ENCODE data around the gene MRPS2. TPM values are rescaled to one million over a fixed set of nuclear protein-coding genes. Genes with fewer than 3 reads are reported as not detected.
"Not testable (repeated sequence)": the region's sequence is repeated elsewhere in the genome, so short reads cannot be mapped to it uniquely, and the experiment has no call there.

MRPS2 gene
- 10 to 100 TPM; 21.4 to 37.6 (median 25.6) TPM for total RNA-seq

DNA sequence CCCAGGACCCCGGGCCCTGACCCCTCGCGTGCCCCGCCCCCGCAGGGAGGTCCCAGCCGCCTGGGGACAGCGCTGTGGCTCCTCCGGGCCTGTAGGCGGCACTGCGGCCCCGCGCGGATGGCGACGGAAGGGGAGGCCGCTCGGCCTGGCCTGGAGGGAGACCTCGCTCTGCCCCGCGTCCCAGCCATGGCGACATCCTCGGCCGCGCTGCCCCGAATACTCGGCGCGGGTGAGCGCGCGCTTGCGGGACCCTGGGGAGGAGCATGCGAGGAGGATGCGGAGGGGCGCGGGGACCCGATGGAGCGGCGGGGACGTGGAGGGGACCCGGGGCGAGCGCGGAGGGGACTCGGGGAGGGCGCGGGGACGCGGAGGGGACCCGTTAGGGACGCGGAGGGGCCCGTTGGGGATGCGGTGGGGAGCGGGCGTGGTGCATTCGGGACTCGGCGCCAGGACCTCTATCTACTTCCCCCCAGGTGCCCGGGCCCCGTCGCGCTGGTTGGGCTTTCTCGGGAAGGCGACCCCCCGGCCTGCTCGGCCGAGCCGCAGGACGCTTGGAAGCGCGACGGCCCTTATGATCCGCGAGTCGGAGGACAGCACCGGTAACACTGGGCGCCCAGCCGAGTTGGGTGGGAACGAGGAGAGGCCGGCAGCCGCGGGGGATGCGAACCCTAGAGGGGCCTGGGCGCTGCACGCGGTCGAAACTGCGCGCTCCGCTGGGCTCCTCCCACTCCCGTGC lies at the start of gene MRPS2:
MRPS2 (plus strand) TSS at position 158 of the 736 bp plus-strand sequence; CDS start at position 187, 29 bp downstream.
- no peaks in the 10 kb centered on the region for H3K27me3 ChIP-seq
- no CpG with 5 or more reads among the region's 92 CpGs for WGBS, 2 donors (ENCODE audit: low coverage in 1 of 2)
- H3K4me3 ChIP-seq = peak within 1 kb of the TSS; percentile 71 to 98
- H3K4me1 ChIP-seq = peaks cover 2 to 40% (median 15%) of the 10 kb centered on the region in 3 donors
- peak; percentile 30 to 34 for TF ChIP-seq POLR2A (IDR thresholded peaks at IDR 0.05)
- TF ChIP-seq EP300 (IDR thresholded peaks at IDR 0.05) = no peak
- TF ChIP-seq, protein P1, sequence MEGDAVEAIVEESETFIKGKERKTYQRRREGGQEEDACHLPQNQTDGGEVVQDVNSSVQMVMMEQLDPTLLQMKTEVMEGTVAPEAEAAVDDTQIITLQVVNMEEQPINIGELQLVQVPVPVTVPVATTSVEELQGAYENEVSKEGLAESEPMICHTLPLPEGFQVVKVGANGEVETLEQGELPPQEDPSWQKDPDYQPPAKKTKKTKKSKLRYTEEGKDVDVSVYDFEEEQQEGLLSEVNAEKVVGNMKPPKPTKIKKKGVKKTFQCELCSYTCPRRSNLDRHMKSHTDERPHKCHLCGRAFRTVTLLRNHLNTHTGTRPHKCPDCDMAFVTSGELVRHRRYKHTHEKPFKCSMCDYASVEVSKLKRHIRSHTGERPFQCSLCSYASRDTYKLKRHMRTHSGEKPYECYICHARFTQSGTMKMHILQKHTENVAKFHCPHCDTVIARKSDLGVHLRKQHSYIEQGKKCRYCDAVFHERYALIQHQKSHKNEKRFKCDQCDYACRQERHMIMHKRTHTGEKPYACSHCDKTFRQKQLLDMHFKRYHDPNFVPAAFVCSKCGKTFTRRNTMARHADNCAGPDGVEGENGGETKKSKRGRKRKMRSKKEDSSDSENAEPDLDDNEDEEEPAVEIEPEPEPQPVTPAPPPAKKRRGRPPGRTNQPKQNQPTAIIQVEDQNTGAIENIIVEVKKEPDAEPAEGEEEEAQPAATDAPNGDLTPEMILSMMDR (IDR thresholded peaks at IDR 0.05) = peak in 3 of 4 experiments; percentile 79 to 97 (median 87)
- peak; percentile 57 for TF ChIP-seq POLR2AphosphoS5 (IDR thresholded peaks at IDR 0.05)
- peak; percentile 96 for ATAC-seq
- peaks cover 0 to 42% of the 10 kb centered on the region in 2 donors for H3K36me3 ChIP-seq
- no peaks in the 10 kb centered on the region for H3K9me3 ChIP-seq
- H3K27ac ChIP-seq = peak within 1 kb of the TSS; percentile 10 to 88 (median 84)

DNA sequence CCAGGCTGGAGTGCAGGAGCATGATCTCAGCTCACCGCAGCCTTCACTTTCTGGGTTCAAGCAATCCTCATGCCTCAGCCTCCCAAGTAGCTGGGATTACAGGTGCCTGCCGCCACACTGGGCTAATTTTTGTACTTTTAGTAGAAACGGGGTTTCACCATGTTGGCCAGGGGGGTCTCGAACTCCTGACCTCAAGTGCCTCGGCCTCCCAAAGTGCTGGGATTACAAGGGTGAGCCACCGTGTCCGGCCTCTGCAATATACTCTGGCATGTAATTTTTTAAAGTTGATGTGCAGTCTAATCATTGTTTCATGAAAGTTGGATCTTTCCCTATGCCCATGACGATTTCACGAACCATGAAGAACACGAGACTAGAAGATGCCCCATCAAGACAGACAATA lies 49.5 kb upstream of the MRPS2 start:
- WGBS, 2 donors (ENCODE audit: low coverage in 1 of 2) = 94% methylated on average over 7 of the region's 10 CpGs; no CpG with 5 or more reads in 1 of the 2 donors
- Histone ChIP-seq H3K4me3 (no peak overlapping the region), H3K9me3 (peaks cover 0 to 24% (median 0%) of the 10 kb centered on the region in 3 donors), H3K27me3 (peaks cover 56% of the 10 kb centered on the region), H3K36me3 (no peaks in the 10 kb centered on the region), H3K27ac (no peak overlapping the region), H3K4me1 (no peaks in the 10 kb centered on the region)
- no peak for ATAC-seq
- TF ChIP-seq EP300 (IDR thresholded peaks at IDR 0.05) = no peak
- TF ChIP-seq POLR2A (IDR thresholded peaks at IDR 0.05) = no peak
- TF ChIP-seq, protein P1 (IDR thresholded peaks at IDR 0.05) = no peak
- TF ChIP-seq POLR2AphosphoS5 (IDR thresholded peaks at IDR 0.05) = no peak

DNA sequence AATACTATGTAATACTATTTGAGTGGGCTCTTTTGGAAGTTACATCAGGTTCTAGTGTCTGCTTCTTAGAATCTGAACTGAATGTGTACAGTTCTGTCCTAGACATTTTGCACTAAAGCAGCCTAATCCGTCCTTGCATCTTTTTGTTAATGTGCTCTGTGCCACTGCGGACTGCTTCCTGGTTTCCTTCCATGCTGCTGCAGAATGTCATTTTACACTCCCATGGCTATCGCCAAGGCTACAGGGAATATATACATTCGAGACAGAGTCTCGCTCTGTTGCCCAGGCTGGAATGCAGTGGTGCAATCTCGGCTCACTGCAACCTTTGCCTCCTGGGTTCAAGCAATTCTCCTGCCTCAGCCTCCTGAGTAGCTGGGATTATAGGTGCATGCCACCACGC lies 48.6 kb upstream of the MRPS2 start:
- peaks cover 0 to 24% (median 0%) of the 10 kb centered on the region in 3 donors for H3K9me3 ChIP-seq
- not testable (repeated sequence) for H3K4me3 ChIP-seq, ATAC-seq, H3K36me3 ChIP-seq, H3K4me1 ChIP-seq, H3K27ac ChIP-seq
- peaks cover 61% of the 10 kb centered on the region for H3K27me3 ChIP-seq
- WGBS, 2 donors (ENCODE audit: low coverage in 1 of 2) = 26 to 100% methylated on average over 1 to 3 of the region's 7 CpGs

DNA sequence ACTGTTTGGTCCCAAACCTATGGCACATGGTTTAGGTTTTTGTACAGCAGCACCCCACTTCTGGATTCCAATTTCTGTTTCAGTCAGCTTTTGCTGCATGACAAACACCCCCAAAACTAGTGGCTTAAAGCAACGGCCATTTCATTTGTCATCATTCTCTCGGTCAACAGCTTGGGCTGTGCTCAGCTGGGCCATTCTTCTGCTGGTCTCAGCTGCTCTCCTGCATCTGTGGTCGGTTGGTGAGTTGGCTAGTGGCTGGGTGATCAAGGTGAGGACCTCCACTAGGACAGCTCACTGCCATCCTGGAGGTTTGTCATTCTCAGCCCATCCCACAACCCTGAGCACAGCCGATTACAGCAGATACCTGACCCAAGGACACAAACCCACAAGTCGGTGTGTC lies 45.7 kb upstream of the MRPS2 start:
- Histone ChIP-seq H3K4me3 (no peak overlapping the region), H3K4me1 (no peaks in the 10 kb centered on the region), H3K27ac (no peak overlapping the region), H3K36me3 (no peaks in the 10 kb centered on the region), H3K9me3 (peaks cover 0 to 24% (median 0%) of the 10 kb centered on the region in 3 donors), H3K27me3 (peaks cover 59% of the 10 kb centered on the region)
- no peak for TF ChIP-seq EP300 (IDR thresholded peaks at IDR 0.05)
- TF ChIP-seq, protein P1 (IDR thresholded peaks at IDR 0.05) = no peak
- TF ChIP-seq POLR2AphosphoS5 (IDR thresholded peaks at IDR 0.05) = no peak
- TF ChIP-seq POLR2A (IDR thresholded peaks at IDR 0.05) = no peak
- no peak for ATAC-seq
- WGBS, 2 donors (ENCODE audit: low coverage in 1 of 2) = 74 to 89% methylated on average over 2 of the region's 5 CpGs

DNA sequence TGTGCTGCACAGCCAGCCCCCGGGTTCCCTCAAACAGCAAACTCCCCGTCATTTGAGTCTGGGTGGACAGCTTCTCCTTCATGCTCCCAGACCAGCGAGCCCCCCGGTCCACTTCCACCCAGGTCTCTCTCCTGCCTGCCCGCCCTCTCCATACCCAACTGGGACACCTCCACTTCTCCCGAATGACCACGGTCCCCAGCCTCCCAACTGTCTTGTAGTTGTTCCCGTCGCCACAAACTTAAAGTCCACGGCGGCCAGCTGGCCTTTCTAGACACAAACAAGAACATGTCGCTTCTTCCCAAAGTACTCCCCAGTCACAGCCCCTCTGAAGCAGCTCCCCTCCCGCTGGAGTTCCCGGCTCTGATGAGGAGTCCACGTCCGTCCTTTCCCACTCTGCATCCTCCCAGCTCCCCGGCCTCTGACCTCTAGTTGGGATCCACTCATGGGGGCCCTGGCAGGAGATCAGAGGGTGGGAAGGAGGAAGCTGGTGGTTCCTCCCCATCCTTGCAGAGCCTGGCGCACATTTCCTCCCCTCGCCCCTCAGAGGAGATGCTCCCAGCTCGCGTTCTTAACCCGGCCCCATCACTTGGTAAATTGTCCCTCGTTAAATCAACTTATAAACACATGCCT lies 45.0 kb upstream of the MRPS2 start:
- no peaks in the 10 kb centered on the region for H3K36me3 ChIP-seq

More for the DNA sequence above, 45.0 kb upstream of the MRPS2 start:
- no peaks in the 10 kb centered on the region for H3K4me1 ChIP-seq
- H3K4me3 ChIP-seq = no peak overlapping the region
- 30 to 76% methylated on average over 6 to 20 of the region's 23 CpGs for WGBS, 2 donors (ENCODE audit: low coverage in 1 of 2)
- H3K27me3 ChIP-seq = peaks cover 61% of the 10 kb centered on the region
- ATAC-seq = no peak
- no peak for TF ChIP-seq EP300 (IDR thresholded peaks at IDR 0.05)
- no peak for TF ChIP-seq POLR2A (IDR thresholded peaks at IDR 0.05)
- TF ChIP-seq POLR2AphosphoS5 (IDR thresholded peaks at IDR 0.05) = no peak
- TF ChIP-seq, protein P1 (IDR thresholded peaks at IDR 0.05) = no peak
- H3K9me3 ChIP-seq = peaks cover 0 to 24% (median 0%) of the 10 kb centered on the region in 3 donors
- no peak overlapping the region for H3K27ac ChIP-seq

All from gastroesophageal sphincter (tissue), 4 donors.